Osteoblast (primary cell): ENCODE data around the gene MDC1. TPM values are rescaled to one million over a fixed set of nuclear protein-coding genes. Genes with fewer than 3 reads are reported as not detected.
A peak's percentile ranks its signal among the peaks of the same experiment; 100 is the strongest.

Experiments used
- DNase-seq: peaks from one replicate; pipeline ENCODE4 v3.0.0; 2011; ENCODE audit warnings: low spot score, mixed read lengths; ENCODE audit not compliant: insufficient read length; ENCODE audit errors: missing footprints
- H2AFZ ChIP-seq: 2 replicates; pipeline ENCODE4 v1.6.0; 2011; ENCODE audit warnings: mild to moderate bottlenecking, low read length
- H3K27ac ChIP-seq: 2 replicates; pipeline ENCODE4 v1.5.1; 2011; ENCODE audit warnings: mild to moderate bottlenecking, low read depth, low read length, moderate library complexity
- H3K27me3 ChIP-seq: 2 replicates; pipeline ENCODE4 v1.6.0; 2012; ENCODE audit warnings: mild to moderate bottlenecking, control low read depth, inconsistent platforms, low read length, moderate library complexity; ENCODE audit not compliant: insufficient read depth
- H3K36me3 ChIP-seq: 2 replicates; pipeline ENCODE4 v1.5.1; 2011; ENCODE audit warnings: mild to moderate bottlenecking, low read length, control low read depth, moderate library complexity; ENCODE audit not compliant: insufficient read depth
- H3K4me1 ChIP-seq: 2 replicates; pipeline ENCODE4 v1.5.1; 2011; ENCODE audit warnings: mild to moderate bottlenecking, low read length, control low read depth, moderate library complexity; ENCODE audit not compliant: insufficient read depth
- H3K4me2 ChIP-seq: 2 replicates; pipeline ENCODE4 v1.6.0; 2011; ENCODE audit warnings: mild to moderate bottlenecking, low read length; ENCODE audit not compliant: insufficient read depth
- H3K4me3 ChIP-seq: fragments of 200-600 bp; sonication (generic); 3 replicates; pipeline ENCODE4 v1.5.1; 2012; ENCODE audit warnings: mild to moderate bottlenecking, low read length, inconsistent platforms; ENCODE audit not compliant: insufficient read depth
- H3K79me2 ChIP-seq: 2 replicates; pipeline ENCODE4 v1.6.0; 2012; ENCODE audit warnings: mild to moderate bottlenecking, low read length, control low read depth, inconsistent platforms; ENCODE audit not compliant: insufficient read depth
- H3K9me3 ChIP-seq: 2 replicates; pipeline ENCODE4 v1.5.1; 2011; ENCODE audit warnings: low read depth, low read length, control low read depth
- H4K20me1 ChIP-seq: 2 replicates; pipeline ENCODE4 v1.6.0; 2012; ENCODE audit warnings: mild to moderate bottlenecking, low read length, control low read depth; ENCODE audit not compliant: insufficient read depth
- total RNA-seq: library from RNA; depleted of rRNA; stranded (reverse); fragments of >200 nt; gene quantifications from 2 replicates; pipeline ENCODE4 v1.2.3, GENCODE V29; 2012
- TF ChIP-seq, protein P1 (sequence below): IDR thresholded peaks from 2 replicates; pipeline ENCODE4 v1.5.1; 2011; ENCODE audit warnings: mild to moderate bottlenecking, low read depth, low read length, moderate library complexity; ENCODE audit errors: extremely low read depth

The MDC1 gene
- total RNA-seq, 1 donor: 5.1 TPM

DNA sequence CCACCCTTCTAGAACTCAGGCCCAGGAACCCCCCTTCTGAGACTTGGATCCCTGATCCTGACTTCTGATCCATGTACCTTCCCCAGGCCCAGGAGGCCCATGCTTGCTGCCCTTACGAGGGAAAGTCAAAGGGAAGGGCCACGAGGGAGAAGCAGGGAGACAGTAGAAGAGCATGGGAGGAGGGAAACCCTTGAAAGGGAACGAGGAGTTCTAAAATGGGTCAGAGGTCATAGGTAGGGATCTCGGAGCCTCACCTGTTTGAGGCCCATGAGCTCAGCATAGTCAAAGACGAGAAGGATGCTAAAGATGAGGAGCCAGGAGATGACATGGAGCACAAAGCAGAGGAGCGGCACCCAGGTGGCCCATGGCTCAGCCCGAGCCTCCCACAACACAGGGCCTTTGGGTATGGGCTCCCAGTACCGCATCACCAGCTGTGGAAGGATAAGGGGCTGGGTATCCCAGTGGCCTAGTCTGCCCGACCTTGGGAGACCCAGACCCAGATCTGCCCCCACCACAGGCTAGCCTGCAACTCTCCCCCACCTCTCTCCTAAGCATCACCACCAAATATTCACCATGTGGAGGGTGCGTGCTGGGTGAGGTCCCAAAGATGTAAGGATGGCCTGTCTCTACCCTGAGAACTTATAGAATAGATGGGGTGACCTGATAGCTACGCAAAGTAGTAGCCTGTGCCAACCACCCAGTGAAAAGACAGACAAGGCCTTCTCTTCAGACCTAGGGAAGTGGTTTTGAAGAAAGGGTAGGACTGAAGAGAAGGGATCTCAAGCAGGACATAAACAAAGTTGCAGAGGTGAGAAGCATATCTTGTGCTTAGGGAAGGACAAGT, 27.8 kb downstream of the MDC1 start:
- Histone ChIP-seq H3K9me3 (no peaks in the 10 kb centered on the region), H3K36me3 (peaks cover 4% of the 10 kb centered on the region), H4K20me1 (peaks cover 18% of the 10 kb centered on the region), H3K4me2 (peak overlapping the region; percentile 81), H2AFZ (no peak overlapping the region), H3K4me3 (no peak overlapping the region), H3K79me2 (peaks cover 50% of the 10 kb centered on the region), H3K27ac (peak overlapping the region; percentile 91), H3K27me3 (no peaks in the 10 kb centered on the region), H3K4me1 (peaks cover 36% of the 10 kb centered on the region)
- no peak for DNase-seq
- TF ChIP-seq, protein P1, sequence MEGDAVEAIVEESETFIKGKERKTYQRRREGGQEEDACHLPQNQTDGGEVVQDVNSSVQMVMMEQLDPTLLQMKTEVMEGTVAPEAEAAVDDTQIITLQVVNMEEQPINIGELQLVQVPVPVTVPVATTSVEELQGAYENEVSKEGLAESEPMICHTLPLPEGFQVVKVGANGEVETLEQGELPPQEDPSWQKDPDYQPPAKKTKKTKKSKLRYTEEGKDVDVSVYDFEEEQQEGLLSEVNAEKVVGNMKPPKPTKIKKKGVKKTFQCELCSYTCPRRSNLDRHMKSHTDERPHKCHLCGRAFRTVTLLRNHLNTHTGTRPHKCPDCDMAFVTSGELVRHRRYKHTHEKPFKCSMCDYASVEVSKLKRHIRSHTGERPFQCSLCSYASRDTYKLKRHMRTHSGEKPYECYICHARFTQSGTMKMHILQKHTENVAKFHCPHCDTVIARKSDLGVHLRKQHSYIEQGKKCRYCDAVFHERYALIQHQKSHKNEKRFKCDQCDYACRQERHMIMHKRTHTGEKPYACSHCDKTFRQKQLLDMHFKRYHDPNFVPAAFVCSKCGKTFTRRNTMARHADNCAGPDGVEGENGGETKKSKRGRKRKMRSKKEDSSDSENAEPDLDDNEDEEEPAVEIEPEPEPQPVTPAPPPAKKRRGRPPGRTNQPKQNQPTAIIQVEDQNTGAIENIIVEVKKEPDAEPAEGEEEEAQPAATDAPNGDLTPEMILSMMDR: no peak

DNA sequence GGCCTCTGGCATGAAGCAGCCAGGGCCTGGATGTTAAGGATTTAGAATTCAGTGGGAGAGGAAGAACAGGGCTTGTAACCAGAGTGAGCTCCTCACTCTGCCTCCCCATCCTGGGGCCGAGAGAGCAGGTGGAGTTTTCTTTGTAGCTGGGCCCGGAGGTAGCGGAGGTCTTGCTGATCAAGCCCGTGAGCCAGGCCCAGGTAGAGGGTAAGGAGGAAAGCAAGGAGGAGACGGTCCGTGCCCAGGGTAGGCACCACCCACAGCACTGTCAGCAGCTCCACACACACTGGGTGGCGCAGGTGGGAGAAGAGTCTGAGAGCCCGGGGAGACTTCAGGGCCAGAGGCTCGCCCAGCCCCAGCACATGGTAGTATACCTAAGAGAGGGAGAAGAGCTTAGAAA, 28.5 kb downstream of the MDC1 start:
- Histone ChIP-seq H3K79me2 (peaks cover 57% of the 10 kb centered on the region), H3K27ac (peak overlapping the region; percentile 91), H2AFZ (no peak overlapping the region), H4K20me1 (peaks cover 23% of the 10 kb centered on the region), H3K4me1 (peaks cover 36% of the 10 kb centered on the region), H3K9me3 (no peaks in the 10 kb centered on the region), H3K27me3 (no peaks in the 10 kb centered on the region), H3K4me3 (peak overlapping the region; percentile 96), H3K4me2 (peak overlapping the region; percentile 96), H3K36me3 (peaks cover 7% of the 10 kb centered on the region)
- TF ChIP-seq, protein P1: no peak
- no peak for DNase-seq

- Histone ChIP-seq H3K36me3 (peaks cover 14% of the 10 kb centered on the region), H3K27ac (peak overlapping the region; percentile 91), H3K4me2 (peak overlapping the region; percentile 96), H2AFZ (peak overlapping the region; percentile 77), H3K27me3 (no peaks in the 10 kb centered on the region), H3K9me3 (no peaks in the 10 kb centered on the region), H4K20me1 (peaks cover 30% of the 10 kb centered on the region), H3K79me2 (peaks cover 64% of the 10 kb centered on the region), H3K4me3 (peak overlapping the region; percentile 96), H3K4me1 (peaks cover 43% of the 10 kb centered on the region)
- TF ChIP-seq, protein P1: peak; percentile 10
- peak; percentile 81 for DNase-seq
Observed at GRCh38 chr6:30687659-30688431, 29.2 kb downstream of the MDC1 start.
